ENCODE measurements around the gene MORN1.

Gene MORN1

DNA sequence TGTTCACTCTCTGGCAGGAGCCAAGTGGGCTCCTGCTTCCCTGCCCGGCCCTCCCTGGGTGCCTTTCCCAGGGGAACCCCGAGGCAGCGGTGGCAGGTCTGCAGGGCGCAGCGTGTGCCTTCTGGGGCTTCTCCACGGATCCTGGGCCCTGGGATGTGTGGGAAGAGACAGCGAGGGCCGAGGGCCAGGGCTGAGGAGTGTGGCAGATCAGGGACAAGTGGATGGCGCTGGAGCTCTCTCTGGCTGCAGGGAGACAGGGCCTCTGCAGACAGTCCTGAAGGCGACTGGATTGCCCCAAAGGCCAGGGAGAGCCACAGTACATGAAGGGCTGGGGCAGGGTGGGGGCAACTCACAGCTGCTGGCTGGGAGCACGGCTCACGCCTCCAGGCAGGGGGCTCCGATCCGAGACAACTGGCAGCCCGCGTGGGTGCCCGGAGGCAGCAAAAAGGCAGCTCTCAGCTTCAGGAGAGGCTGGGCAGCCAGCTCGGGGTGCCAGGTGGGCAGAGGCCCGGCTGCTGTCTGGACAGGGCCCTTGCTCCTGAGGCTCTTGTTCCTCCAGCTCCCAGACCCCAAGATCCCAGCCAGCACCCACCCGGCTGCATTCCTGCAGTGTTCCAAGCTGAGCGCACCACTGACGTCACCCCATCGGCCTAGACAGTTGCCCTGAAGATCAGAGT, 16.0 kb downstream of the MORN1 start:
- Histone ChIP-seq H3K9me3 (ENCODE audit: control insufficient read depth, low read depth, low read length) (no peaks in the 10 kb centered on the region), H3K27me3 (ENCODE audit: control insufficient read depth, insufficient read depth, low read length) (no peaks in the 10 kb centered on the region), H3K4me3 (ENCODE audit: low read length) (no peak overlapping the region), H3K27ac (ENCODE audit: low read length) (no peak overlapping the region), H3K4me1 (ENCODE audit: control insufficient read depth, low read depth, low read length) (no peaks in the 10 kb centered on the region), H3K9ac (ENCODE audit: low read length) (no peak overlapping the region), H3K36me3 (ENCODE audit: control insufficient read depth, low read depth, low read length) (no peaks in the 10 kb centered on the region)

GRCh38 chr1:2374252-2375155, 16.9 kb downstream of the MORN1 start:
- Histone ChIP-seq H3K27me3 (ENCODE audit: control insufficient read depth, insufficient read depth, low read length) (no peaks in the 10 kb centered on the region), H3K4me3 (ENCODE audit: low read length) (no peak overlapping the region), H3K9me3 (ENCODE audit: control insufficient read depth, low read depth, low read length) (no peaks in the 10 kb centered on the region), H3K27ac (ENCODE audit: low read length) (no peak overlapping the region), H3K4me1 (ENCODE audit: control insufficient read depth, low read depth, low read length) (no peaks in the 10 kb centered on the region), H3K9ac (ENCODE audit: low read length) (no peak overlapping the region), H3K36me3 (ENCODE audit: control insufficient read depth, low read depth, low read length) (no peaks in the 10 kb centered on the region)

GRCh38 chr1:2373551-2374251, 17.7 kb downstream of the MORN1 start:
- Histone ChIP-seq H3K9ac (ENCODE audit: low read length) (no peak overlapping the region), H3K27me3 (ENCODE audit: control insufficient read depth, insufficient read depth, low read length) (no peaks in the 10 kb centered on the region), H3K4me1 (ENCODE audit: control insufficient read depth, low read depth, low read length) (no peaks in the 10 kb centered on the region), H3K9me3 (ENCODE audit: control insufficient read depth, low read depth, low read length) (no peaks in the 10 kb centered on the region), H3K36me3 (ENCODE audit: control insufficient read depth, low read depth, low read length) (no peaks in the 10 kb centered on the region), H3K27ac (ENCODE audit: low read length) (no peak overlapping the region), H3K4me3 (ENCODE audit: low read length) (no peak overlapping the region)

- no peaks in the 10 kb centered on the region for H3K27me3 ChIP-seq (ENCODE audit: control insufficient read depth, insufficient read depth, low read length)
Measured at GRCh38 chr1:2372551-2373490, 18.5 kb downstream of the MORN1 start.

GRCh38 chr1:2368053-2368744, 23.2 kb downstream of the MORN1 start:
- no peaks in the 10 kb centered on the region for H3K27me3 ChIP-seq (ENCODE audit: control insufficient read depth, insufficient read depth, low read length)
- H3K9ac ChIP-seq (ENCODE audit: low read length), result no peak overlapping the region
- H3K27ac ChIP-seq (ENCODE audit: low read length), result no peak overlapping the region
- H3K9me3 ChIP-seq (ENCODE audit: control insufficient read depth, low read depth, low read length), result no peaks in the 10 kb centered on the region
- H3K36me3 ChIP-seq (ENCODE audit: control insufficient read depth, low read depth, low read length), result no peaks in the 10 kb centered on the region
- no peak overlapping the region for H3K4me3 ChIP-seq (ENCODE audit: low read length)
- no peaks in the 10 kb centered on the region for H3K4me1 ChIP-seq (ENCODE audit: control insufficient read depth, low read depth, low read length)

More at GRCh38 chr1:2372551-2373490, 18.5 kb downstream of the MORN1 start:
- Histone ChIP-seq H3K27ac (ENCODE audit: low read length) (no peak overlapping the region), H3K4me3 (ENCODE audit: low read length) (no peak overlapping the region), H3K9ac (ENCODE audit: low read length) (no peak overlapping the region), H3K4me1 (ENCODE audit: control insufficient read depth, low read depth, low read length) (no peaks in the 10 kb centered on the region), H3K36me3 (ENCODE audit: control insufficient read depth, low read depth, low read length) (no peaks in the 10 kb centered on the region), H3K9me3 (ENCODE audit: control insufficient read depth, low read depth, low read length) (no peaks in the 10 kb centered on the region)

- Histone ChIP-seq H3K27me3 (ENCODE audit: control insufficient read depth, insufficient read depth, low read length) (no peaks in the 10 kb centered on the region), H3K9ac (ENCODE audit: low read length) (no peak overlapping the region), H3K9me3 (ENCODE audit: control insufficient read depth, low read depth, low read length) (no peaks in the 10 kb centered on the region), H3K36me3 (ENCODE audit: control insufficient read depth, low read depth, low read length) (no peaks in the 10 kb centered on the region), H3K4me3 (ENCODE audit: low read length) (no peak overlapping the region), H3K27ac (ENCODE audit: low read length) (no peak overlapping the region), H3K4me1 (ENCODE audit: control insufficient read depth, low read depth, low read length) (no peaks in the 10 kb centered on the region)
Measured at GRCh38 chr1:2363847-2364513, 27.4 kb downstream of the MORN1 start.

DNA sequence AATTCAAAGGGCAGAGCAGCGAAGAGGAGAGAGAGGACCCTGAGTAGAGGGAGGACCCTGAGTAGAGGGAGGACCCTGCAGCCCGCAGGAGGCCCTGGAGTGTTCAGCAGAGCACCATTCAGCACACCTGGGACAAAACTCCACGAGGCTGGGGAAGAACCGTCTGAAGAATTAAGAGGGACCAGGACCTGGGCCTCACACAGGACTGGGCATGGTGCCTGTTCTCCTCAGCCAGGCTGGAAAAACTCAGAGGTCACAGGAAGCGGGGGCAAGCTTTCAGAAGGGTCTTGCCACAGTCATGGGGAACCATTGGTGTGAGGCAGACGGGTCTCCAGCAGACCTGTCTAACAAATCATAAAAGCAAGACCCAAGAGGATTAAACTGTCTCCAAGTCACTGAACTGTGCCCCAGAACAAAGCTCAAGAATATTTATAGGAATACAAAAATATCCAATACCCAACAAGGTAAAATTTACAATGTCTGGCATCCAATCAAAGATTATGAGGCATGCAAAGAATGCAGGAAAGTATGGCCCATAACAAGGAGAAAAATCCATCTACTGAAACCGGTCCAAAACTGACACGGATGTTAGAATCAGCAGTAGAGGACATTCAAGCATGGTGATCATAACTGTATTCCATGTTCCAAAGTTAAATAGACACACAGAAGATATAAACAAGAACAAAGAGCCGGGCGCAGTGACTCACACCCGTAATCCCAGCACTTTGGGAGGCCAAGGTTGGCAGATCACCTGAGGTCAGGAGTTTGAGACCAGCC, 30.6 kb downstream of the MORN1 start:
- no peak overlapping the region for H3K27ac ChIP-seq (ENCODE audit: low read length)
- no peaks in the 10 kb centered on the region for H3K4me1 ChIP-seq (ENCODE audit: control insufficient read depth, low read depth, low read length)
- no peaks in the 10 kb centered on the region for H3K27me3 ChIP-seq (ENCODE audit: control insufficient read depth, insufficient read depth, low read length)
- H3K9me3 ChIP-seq (ENCODE audit: control insufficient read depth, low read depth, low read length), result no peaks in the 10 kb centered on the region
- H3K36me3 ChIP-seq (ENCODE audit: control insufficient read depth, low read depth, low read length), result no peaks in the 10 kb centered on the region
- H3K9ac ChIP-seq (ENCODE audit: low read length), result no peak overlapping the region
- H3K4me3 ChIP-seq (ENCODE audit: low read length), result no peak overlapping the region

GRCh38 chr1:2358651-2359640, 32.4 kb downstream of the MORN1 start:
- H3K9ac ChIP-seq (ENCODE audit: low read length), result no peak overlapping the region
- no peak overlapping the region for H3K4me3 ChIP-seq (ENCODE audit: low read length)
- H3K9me3 ChIP-seq (ENCODE audit: control insufficient read depth, low read depth, low read length), result no peaks in the 10 kb centered on the region
- no peak overlapping the region for H3K27ac ChIP-seq (ENCODE audit: low read length)
- H3K36me3 ChIP-seq (ENCODE audit: control insufficient read depth, low read depth, low read length), result no peaks in the 10 kb centered on the region
- H3K27me3 ChIP-seq (ENCODE audit: control insufficient read depth, insufficient read depth, low read length), result no peaks in the 10 kb centered on the region
- H3K4me1 ChIP-seq (ENCODE audit: control insufficient read depth, low read depth, low read length), result no peaks in the 10 kb centered on the region

GRCh38 chr1:2358072-2358471, 33.3 kb downstream of the MORN1 start:
- Histone ChIP-seq H3K9me3 (ENCODE audit: control insufficient read depth, low read depth, low read length) (no peaks in the 10 kb centered on the region), H3K36me3 (ENCODE audit: control insufficient read depth, low read depth, low read length) (no peaks in the 10 kb centered on the region), H3K9ac (ENCODE audit: low read length) (no peak overlapping the region), H3K27ac (ENCODE audit: low read length) (no peak overlapping the region), H3K4me1 (ENCODE audit: control insufficient read depth, low read depth, low read length) (no peaks in the 10 kb centered on the region), H3K4me3 (ENCODE audit: low read length) (no peak overlapping the region), H3K27me3 (ENCODE audit: control insufficient read depth, insufficient read depth, low read length) (no peaks in the 10 kb centered on the region)
